Activated CD8-positive, alpha-beta memory T cell treated with anti-CD3 and anti-CD28 coated beads for 1 hour (primary cell): ENCODE data around the gene MAP7D1.
"Not testable (repeated sequence)": the region's sequence is repeated elsewhere in the genome, so short reads cannot be mapped to it uniquely, and the experiment has no call there.

ENCODE experiments used
- DNase-seq, 2 donors: peaks; one replicate each; pipeline ENCODE4 v3.0.0-alpha.2; 2020; ENCODE audit warnings: low read depth in 1 of 2; ENCODE audit errors: extremely low read depth in 1 of 2

MAP7D1 gene

GRCh38 chr1:36151134-36151844, 4.7 kb upstream of the MAP7D1 start:
- DNase-seq: no peak

GRCh38 chr1:36151845-36152203, 4.1 kb upstream of the MAP7D1 start:
- DNase-seq: peak in 1 of 2 donors; percentile 32

GRCh38 chr1:36153476-36153875, 2.5 kb upstream of the MAP7D1 start:
- no peak for DNase-seq

DNA sequence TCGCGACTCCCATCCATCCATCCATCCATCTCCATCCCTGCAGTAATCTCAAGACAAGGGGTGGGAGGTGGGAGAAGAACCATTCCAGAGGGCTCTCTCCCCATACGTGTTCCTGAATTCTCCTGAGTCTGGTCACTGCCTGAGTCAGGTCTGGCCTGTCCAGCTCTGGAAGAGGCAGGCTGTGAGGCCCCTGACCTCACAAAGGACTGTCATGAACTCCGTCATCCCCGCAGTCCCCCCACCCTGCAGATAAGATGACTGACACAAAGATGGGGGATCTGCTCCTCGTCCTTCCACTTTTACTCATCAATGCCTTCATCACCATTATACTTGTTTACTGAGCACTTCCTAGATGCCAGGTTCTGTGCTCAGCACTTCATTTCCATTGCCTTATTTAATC, 1.6 kb upstream of the MAP7D1 start:
- no peak for DNase-seq

DNA sequence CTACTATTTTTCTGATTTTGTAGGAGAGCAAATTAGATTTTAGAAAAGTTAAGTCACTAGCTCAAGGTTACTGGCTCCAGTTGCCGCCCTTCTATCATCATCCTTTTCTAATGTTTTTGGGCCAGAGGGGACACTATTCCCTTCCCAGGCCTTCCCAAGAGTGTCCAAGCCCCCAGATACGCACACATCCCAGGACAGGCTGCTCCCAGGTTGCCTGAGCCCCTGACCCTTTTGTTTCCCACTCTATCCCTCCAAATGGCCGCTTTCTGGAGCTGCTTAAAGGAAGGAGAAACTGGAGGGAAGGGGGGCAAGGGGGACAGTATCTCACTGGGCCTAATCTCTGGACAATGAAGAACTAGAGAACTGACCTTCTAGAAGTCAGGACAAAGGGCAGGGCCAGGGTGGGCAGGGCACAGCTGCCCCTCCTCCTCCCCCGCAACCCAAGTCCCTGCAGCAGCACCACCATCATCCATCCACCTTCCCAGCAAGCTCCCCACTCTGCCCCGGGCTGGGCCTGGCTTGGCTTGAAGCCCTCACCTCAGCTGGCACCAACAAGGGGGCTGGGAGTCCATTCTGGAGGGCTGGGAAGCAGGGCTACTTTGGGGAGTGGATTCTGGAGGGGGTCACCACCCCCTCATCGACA, 1.1 kb upstream of the MAP7D1 start:
- DNase-seq: no peak

GRCh38 chr1:36156329-36157114, 562 bp downstream of the MAP7D1 start:
- peak in 1 of 2 donors; percentile 47 for DNase-seq

DNA sequence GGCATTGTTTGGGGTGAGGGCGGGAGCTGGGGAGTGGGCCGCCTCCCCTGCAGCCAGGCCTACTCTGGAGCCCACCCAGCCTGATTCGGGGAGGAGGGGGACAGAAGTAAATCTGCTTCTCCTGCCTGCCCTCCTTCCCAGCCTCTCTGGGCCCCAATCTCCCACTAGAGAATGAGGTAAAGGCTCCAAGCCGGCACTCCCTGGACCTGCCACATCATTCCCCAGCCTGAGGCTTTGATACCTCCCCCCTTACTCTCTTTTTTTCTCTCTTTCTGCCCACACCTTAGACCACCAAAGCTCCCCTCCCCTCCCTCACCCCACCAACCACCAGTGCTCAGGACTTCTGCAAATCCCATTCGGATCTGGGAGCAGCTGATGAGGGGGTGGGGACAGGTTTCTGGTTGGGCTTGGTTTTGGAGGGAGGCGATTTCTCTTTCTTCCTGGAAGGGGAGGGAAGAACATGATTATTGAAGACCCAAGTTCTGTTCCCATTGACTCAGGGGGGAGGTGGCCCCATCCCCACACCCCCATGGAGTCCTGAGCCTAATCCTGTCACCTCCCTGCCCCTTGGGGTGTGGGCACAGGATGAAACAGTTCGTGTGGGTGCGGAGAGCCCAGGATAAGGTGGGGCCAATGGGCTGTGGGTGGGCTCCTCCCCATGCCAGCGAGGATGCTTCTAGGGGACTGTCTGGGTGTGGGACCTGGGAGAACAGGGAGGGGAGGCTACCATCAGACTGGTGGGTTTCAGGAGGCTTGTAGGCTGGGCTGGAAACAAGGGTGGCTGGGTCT, 1.3 kb downstream of the MAP7D1 start:
- no peak for DNase-seq

DNA sequence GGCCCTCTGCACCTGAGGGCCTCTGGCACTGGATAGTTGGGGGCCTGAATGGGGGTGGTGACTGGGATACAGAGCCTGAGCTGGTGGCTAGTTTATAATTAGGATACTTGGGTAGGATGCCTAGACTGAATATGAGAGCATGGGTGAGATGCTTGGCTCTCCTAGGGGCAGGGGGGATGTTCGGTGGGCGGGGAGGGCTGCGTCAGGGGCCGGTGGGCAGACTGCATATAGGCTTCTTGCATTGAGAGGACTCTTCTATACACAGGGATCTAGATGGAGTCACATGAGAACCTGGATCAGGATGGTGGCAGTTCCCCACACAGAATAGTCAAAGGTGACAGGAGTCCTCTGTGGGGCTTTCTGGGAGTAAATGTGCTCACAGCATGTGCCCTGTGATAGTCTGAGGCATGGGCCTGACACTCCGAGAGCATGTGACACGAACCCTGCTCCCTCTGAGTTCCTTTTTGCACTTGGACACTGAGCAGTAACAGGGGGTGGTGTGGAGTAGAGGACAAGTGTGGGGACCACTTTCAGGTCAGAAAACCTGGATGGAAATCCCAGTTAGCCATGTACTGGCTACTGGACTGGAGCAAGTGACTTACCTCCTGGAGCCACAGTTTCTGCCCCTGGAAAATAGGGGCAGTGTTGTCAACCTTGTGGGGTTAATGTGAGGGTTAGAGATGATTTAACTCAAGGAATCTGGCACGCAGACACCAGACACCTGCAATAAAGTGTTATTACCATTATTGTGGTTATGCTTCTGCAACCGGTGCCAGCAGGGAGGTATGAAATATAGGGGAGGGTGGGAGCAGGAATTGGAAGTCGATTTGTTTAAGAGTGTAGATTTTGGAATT, 2.2 kb downstream of the MAP7D1 start:
- DNase-seq: no peak

DNA sequence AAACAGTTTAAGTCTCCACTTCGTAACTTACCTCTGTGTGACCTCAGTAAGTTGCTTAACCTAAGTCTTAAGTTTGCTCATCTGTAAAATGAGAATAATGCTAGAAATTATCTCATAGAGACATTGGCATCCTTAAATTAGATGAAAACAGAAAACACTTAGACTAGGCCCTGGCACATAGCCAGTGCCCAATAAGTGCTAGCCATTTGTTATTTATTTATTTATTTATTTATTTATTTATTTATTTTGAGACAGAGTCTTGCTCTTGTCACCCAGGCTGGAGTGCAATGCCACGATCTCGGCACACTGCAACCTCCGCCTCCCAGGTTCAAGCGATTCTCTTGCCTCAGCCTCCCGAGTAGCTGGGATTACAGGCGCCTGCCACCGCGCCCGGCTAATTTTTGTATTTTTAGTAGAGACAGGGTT, 2.9 kb downstream of the MAP7D1 start:
- DNase-seq: not testable (repeated sequence)

- no peak for DNase-seq
Observed at GRCh38 chr1:36159614-36160387, 3.8 kb downstream of the MAP7D1 start.

DNA sequence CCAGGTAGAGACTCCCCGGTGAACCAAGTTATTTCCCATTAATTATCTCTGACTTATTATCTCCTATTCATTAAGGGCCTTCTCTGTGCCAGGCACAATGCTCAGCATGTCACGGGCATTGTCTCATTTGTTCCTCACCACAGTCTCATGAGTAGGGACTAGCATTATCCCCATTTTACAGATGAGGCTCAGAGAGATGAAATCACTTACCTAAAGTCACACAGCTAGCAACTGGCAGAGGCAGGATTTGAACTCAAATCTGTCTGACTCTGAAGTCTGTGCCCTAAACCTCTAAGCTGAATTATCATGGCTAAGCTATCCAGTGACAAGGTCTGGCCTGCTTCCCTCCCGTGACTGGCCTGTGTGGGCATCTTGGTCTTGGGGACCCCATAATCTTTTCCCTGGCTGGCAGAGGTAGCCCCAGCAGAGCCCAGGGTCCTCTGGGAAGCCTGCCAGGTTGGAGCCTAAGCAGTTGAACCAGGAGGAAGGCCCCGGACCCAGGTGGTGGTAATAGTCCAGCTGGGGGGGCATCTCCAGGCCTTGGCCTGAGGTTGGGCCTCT, 4.5 kb downstream of the MAP7D1 start:
- no peak for DNase-seq

GRCh38 chr1:36160949-36161485, 5.1 kb downstream of the MAP7D1 start:
- peak in 1 of 2 donors; percentile 33 for DNase-seq

DNA sequence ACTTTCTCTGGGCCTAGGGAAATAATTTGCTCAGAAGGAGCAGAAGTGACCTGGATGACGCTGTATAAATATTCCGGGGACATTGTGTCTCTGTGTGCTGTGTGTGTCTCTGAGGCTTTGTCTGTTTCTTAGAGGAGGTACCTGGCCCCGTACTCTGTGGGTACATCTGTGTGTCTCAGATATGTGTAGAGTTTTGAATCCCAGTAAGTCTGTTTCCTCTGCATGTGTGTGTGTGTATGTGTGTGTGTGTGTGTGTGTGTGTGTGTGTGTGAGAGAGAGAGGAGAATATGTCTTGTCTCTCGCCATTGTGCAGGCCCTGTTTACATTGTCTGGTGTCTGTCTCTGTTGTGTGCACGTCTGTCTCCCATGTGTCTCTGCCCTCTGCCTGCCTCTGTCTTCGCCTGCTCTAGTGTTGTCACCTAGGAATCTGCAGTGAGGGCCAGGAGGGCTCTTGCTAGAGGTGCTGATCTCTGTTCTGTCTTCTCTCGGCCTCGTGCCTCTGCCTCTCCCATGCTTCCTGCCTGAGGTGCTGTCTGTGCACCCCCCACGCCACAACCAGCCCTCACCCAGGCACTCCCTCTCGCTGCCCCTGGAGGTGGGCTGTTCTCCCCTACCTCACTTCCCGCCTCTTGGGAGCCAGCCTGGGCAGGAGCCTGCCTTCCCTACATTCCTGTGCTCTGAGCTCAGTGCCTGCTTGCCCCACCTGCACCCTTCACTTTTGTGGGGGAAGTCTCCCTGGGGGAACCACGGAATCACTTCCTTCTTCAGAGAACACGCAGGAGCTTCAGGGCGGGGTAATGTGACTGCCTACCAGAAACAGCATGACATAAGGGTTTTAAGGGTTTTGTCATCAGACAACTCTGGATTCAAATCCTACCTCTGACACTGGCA, 5.9 kb downstream of the MAP7D1 start:
- DNase-seq: no peak

DNA sequence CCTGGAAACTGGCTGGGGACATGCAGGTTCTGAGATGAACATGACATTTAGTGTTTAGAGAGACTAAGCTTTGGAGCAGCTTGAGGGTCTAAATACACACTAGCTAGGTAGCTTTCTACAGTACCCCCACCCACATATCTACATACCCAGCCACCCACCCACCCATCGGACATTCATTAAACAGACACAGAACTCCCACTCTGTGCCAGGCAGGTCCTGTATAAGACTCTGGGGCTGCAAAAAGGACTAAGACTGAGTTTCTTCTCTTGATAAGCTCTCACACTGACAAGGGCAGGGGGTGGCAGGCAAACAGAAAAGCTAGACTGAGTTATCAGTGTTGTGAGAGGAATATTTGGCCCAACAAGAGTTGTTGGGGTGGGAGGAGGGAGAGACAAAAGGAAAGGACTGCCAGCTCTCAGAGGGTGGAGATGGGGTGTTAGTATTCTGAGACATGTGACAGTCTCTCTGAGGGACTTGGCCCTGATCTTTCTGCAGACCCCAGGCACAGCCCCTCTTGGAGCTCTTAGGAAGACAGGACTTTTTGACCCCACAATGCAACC, 6.8 kb downstream of the MAP7D1 start:
- DNase-seq: no peak

GRCh38 chr1:36163426-36163825, 7.5 kb downstream of the MAP7D1 start:
- no peak for DNase-seq

- DNase-seq: no peak
Observed at GRCh38 chr1:36164361-36164760, 8.4 kb downstream of the MAP7D1 start.

DNA sequence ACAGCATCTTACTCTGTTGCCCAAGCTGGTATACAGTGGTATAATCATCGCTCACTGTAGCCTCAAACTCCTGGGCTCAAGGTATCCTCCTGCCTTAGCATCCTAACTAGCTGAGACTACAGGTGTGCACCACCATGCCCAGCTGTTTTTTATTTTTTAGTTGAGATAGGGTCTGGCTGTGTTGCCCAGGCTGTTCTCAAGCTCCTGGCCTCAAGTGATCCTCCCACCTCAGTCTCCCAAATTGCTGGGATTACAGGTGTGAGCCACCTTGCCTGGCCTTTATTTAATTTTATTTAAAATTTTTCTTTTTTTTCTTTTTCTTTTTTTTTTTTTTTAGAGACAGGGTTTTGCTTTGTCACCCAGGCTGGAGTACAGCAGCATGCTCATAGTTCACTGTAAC, 9.2 kb downstream of the MAP7D1 start:
- DNase-seq: no peak

- DNase-seq: no peak
Observed at GRCh38 chr1:36166136-36166535, 10.2 kb downstream of the MAP7D1 start.
